GM23248 (cell line): ENCODE data around the gene CDC7. TPM values are rescaled to one million over a fixed set of nuclear protein-coding genes. Genes with fewer than 3 reads are reported as not detected.
"Not testable (repeated sequence)": the region's sequence is repeated elsewhere in the genome, so short reads cannot be mapped to it uniquely, and the experiment has no call there.

Experiments used
- DNase-seq: peaks from one replicate; pipeline ENCODE4 v3.0.0-alpha.2; 2015
- H2AFZ ChIP-seq: fragments of 200-600 bp; sonication (generic); 2 replicates; pipeline ENCODE4 v1.6.1; 2016; ENCODE audit warnings: antibody characterized with exemption
- H3F3A ChIP-seq: fragments of 200-600 bp; sonication (generic); 2 replicates; pipeline ENCODE4 v1.6.1; 2016; ENCODE audit warnings: mild to moderate bottlenecking, antibody characterized with exemption, mixed run types; ENCODE audit not compliant: insufficient read depth
- H3K27ac ChIP-seq: fragments of 200-600 bp; sonication (generic); 2 replicates; pipeline ENCODE4 v1.5.1; 2016; ENCODE audit warnings: mild to moderate bottlenecking
- H3K27me3 ChIP-seq: fragments of 200-600 bp; sonication (generic); replicated peaks from 2 replicates; pipeline ENCODE4 v1.6.1; 2016; ENCODE audit warnings: mild to moderate bottlenecking; ENCODE audit not compliant: insufficient read depth
- H3K36me3 ChIP-seq: fragments of 200-600 bp; sonication (generic); 2 replicates; pipeline ENCODE4 v1.6.1; 2016; ENCODE audit warnings: low read depth, mild to moderate bottlenecking
- H3K4me1 ChIP-seq: fragments of 200-600 bp; sonication (generic); 2 replicates; pipeline ENCODE4 v1.6.1; 2016; ENCODE audit warnings: mild to moderate bottlenecking; ENCODE audit not compliant: insufficient read depth
- H3K4me2 ChIP-seq: fragments of 200-600 bp; sonication (generic); one replicate; pipeline ENCODE4 v1.6.1; 2016; ENCODE audit warnings: mild to moderate bottlenecking; ENCODE audit not compliant: unreplicated experiment
- H3K4me3 ChIP-seq: fragments of 200-600 bp; sonication (generic); 2 replicates; pipeline ENCODE4 v1.5.1; 2016; ENCODE audit warnings: mild to moderate bottlenecking
- H3K79me2 ChIP-seq: fragments of 200-600 bp; sonication (generic); 2 replicates; pipeline ENCODE4 v1.6.1; 2016; ENCODE audit warnings: mild to moderate bottlenecking; ENCODE audit not compliant: insufficient read depth
- H3K9ac ChIP-seq: fragments of 200-600 bp; sonication (generic); 2 replicates; pipeline ENCODE4 v1.6.1; 2016; ENCODE audit warnings: mild to moderate bottlenecking
- H3K9me2 ChIP-seq: fragments of 200-600 bp; sonication (generic); 2 replicates; pipeline ENCODE4 v1.6.1; 2016; ENCODE audit warnings: mixed run types, mild to moderate bottlenecking, moderate library complexity; ENCODE audit not compliant: insufficient read depth
- H3K9me3 ChIP-seq: fragments of 200-600 bp; sonication (generic); one replicate; pipeline ENCODE4 v1.6.1; 2017; ENCODE audit warnings: low read depth
- H4K20me1 ChIP-seq: fragments of 200-600 bp; sonication (generic); 2 replicates; pipeline ENCODE4 v1.6.0; 2016; ENCODE audit not compliant: insufficient read depth
- EZH2 ChIP-seq: fragments of 200-600 bp; sonication (generic); IDR thresholded peaks from 2 replicates; pipeline ENCODE4 v1.6.1; 2018; ENCODE audit warnings: antibody characterized with exemption, mild to moderate bottlenecking; ENCODE audit not compliant: insufficient read depth, poor library complexity, severe bottlenecking
- EZH2phosphoT487 ChIP-seq: fragments of 200-600 bp; sonication (generic); IDR thresholded peaks from 2 replicates; pipeline ENCODE4 v1.6.1; 2018; ENCODE audit warnings: antibody characterized with exemption, moderate library complexity, mild to moderate bottlenecking, low read depth; ENCODE audit not compliant: insufficient read depth
- WGBS, 2 experiments: methylation state at CpG; one replicate each; pipeline ENCODE4 v1.1.6; 2015 to 2017; ENCODE audit warnings: low lambda C conversion rate in 2 of 2, low coverage in 1 of 2; ENCODE audit errors: missing lambda C conversion rate in 2 of 2; 5-methylcytosine and 5-hydroxymethylcytosine counted together
- in situ Hi-C: fragments of 300-500 bp; cut with MboI; formaldehyde crosslinking; loops from 2 replicates; pipeline ENCODE4 v1.15.0; 2020
- polyA plus RNA-seq: library from polyadenylated mRNA; unstranded; fragments of >200 nt; fragmentation: Nextera tagmentation; extraction: Ambion mirVana; gene quantifications from 2 replicates; pipeline ENCODE4 v1.2.1, GENCODE V29; 2016
- total RNA-seq: library from RNA; depleted of rRNA; stranded (reverse); fragments of >200 nt; shearing (Covaris generic); gene quantifications from 2 replicates; pipeline ENCODE4 v1.2.3, GENCODE V29; 2014; rRNA removed

CDC7 gene
- total RNA-seq (3.0 and 3.5 TPM in 2 replicates), polyA plus RNA-seq (3.7 and 4.7 TPM in 2 replicates)

GRCh38 chr1:91500756-91501522, at the start of gene CDC7:
TSS of gene CDC7 (plus strand) at chr1:91500851. CDS start at chr1:91501717, 866 bp downstream.
- DNase-seq, result peak; percentile 94
- peaks cover 13% of the 10 kb centered on the region for H3F3A ChIP-seq
- H3K4me1 ChIP-seq, result peaks cover 17% of the 10 kb centered on the region
- peak within 1 kb of the TSS; percentile 97 for H3K4me2 ChIP-seq
- H3K79me2 ChIP-seq, result peaks cover 36% of the 10 kb centered on the region
- H3K4me3 ChIP-seq, result peak within 1 kb of the TSS; percentile 92
- no peaks in the 10 kb centered on the region for H3K9me3 ChIP-seq
- in situ Hi-C loops, result loop anchor here (10.0 kb wide), 1 partner anchor 794 kb away; the partner anchor contains the start of genes GLMN and RPAP2
- WGBS, 2 experiments, result 0% methylated on average over 65 of the region's 68 CpGs
- peak within 1 kb of the TSS; percentile 82 for H3K9ac ChIP-seq
- no peaks in the 10 kb centered on the region for H4K20me1 ChIP-seq
- no peaks in the 10 kb centered on the region for H3K27me3 ChIP-seq
- peak within 1 kb of the TSS; percentile 97 for H2AFZ ChIP-seq
- H3K27ac ChIP-seq, result peak within 1 kb of the TSS; percentile 80
- no peaks in the 10 kb centered on the region for H3K9me2 ChIP-seq
- TF ChIP-seq EZH2phosphoT487 (no peak), EZH2 (no peak)
- H3K36me3 ChIP-seq, result no peaks in the 10 kb centered on the region

- no peak for DNase-seq
- in situ Hi-C loops, result no loop called here
These were observed 46.5 kb upstream of the CDC7 start for GRCh38 chr1:91454136-91454535.

GRCh38 chr1:91455334-91455733, 45.3 kb upstream of the CDC7 start:
- Histone ChIP-seq H3K79me2 (no peaks in the 10 kb centered on the region), H3K27me3 (no peaks in the 10 kb centered on the region), H3F3A (no peaks in the 10 kb centered on the region), H3K4me3 (no peak overlapping the region), H4K20me1 (no peaks in the 10 kb centered on the region), H3K27ac (no peak overlapping the region), H2AFZ (no peak overlapping the region), H3K9me2 (no peaks in the 10 kb centered on the region), H3K4me2 (no peak overlapping the region), H3K36me3 (no peaks in the 10 kb centered on the region), H3K9ac (no peak overlapping the region), H3K9me3 (no peaks in the 10 kb centered on the region), H3K4me1 (no peaks in the 10 kb centered on the region)
- no peak for DNase-seq
- no peak for TF ChIP-seq EZH2phosphoT487
- in situ Hi-C loops, result no loop called here
- 51 to 64% methylated on average over 3 of the region's 3 CpGs for WGBS, 2 experiments

More at GRCh38 chr1:91454136-91454535, 46.5 kb upstream of the CDC7 start:
- no peaks in the 10 kb centered on the region for H3K9me3 ChIP-seq
- H3K27me3 ChIP-seq, result no peaks in the 10 kb centered on the region
- H4K20me1 ChIP-seq, result no peaks in the 10 kb centered on the region
- H3F3A ChIP-seq, result no peaks in the 10 kb centered on the region
- no peak overlapping the region for H3K4me2 ChIP-seq
- H3K9me2 ChIP-seq, result no peaks in the 10 kb centered on the region
- no peak overlapping the region for H3K4me3 ChIP-seq
- H3K4me1 ChIP-seq, result no peaks in the 10 kb centered on the region
- no peak for TF ChIP-seq EZH2phosphoT487
- TF ChIP-seq EZH2, result no peak
- H3K27ac ChIP-seq, result no peak overlapping the region
- no peak overlapping the region for H3K9ac ChIP-seq
- no peak overlapping the region for H2AFZ ChIP-seq
- H3K36me3 ChIP-seq, result no peaks in the 10 kb centered on the region
- WGBS, 2 experiments, result 19 to 27% methylated on average over 2 of the region's 2 CpGs
- no peaks in the 10 kb centered on the region for H3K79me2 ChIP-seq

- 0% methylated on average over 1 of the region's 1 CpG for WGBS, 2 experiments
- Histone ChIP-seq H3K27me3 (no peaks in the 10 kb centered on the region), H4K20me1 (no peaks in the 10 kb centered on the region), H3K4me1 (no peaks in the 10 kb centered on the region), H3K79me2 (no peaks in the 10 kb centered on the region), H3K9me2 (no peaks in the 10 kb centered on the region), H3K9me3 (no peaks in the 10 kb centered on the region), H3K4me2 (no peak overlapping the region), H3F3A (no peaks in the 10 kb centered on the region), H3K9ac (no peak overlapping the region), H2AFZ (no peak overlapping the region), H3K4me3 (no peak overlapping the region), H3K27ac (no peak overlapping the region), H3K36me3 (no peaks in the 10 kb centered on the region)
- no peak for DNase-seq
- TF ChIP-seq EZH2, result no peak
- TF ChIP-seq EZH2phosphoT487, result no peak
- in situ Hi-C loops, result no loop called here
These were observed 44.8 kb upstream of the CDC7 start for GRCh38 chr1:91455896-91456295.

GRCh38 chr1:91465350-91465749, 35.3 kb upstream of the CDC7 start:
- in situ Hi-C loops, H2AFZ ChIP-seq, H3K27ac ChIP-seq, H3K27me3 ChIP-seq, H3K9me2 ChIP-seq, H4K20me1 ChIP-seq, H3K36me3 ChIP-seq, DNase-seq, H3K4me1 ChIP-seq, H3K9me3 ChIP-seq, H3K79me2 ChIP-seq, H3K4me3 ChIP-seq, H3K4me2 ChIP-seq, H3K9ac ChIP-seq, H3F3A ChIP-seq: not testable (repeated sequence)
- 22 to 25% methylated on average over 2 of the region's 2 CpGs for WGBS, 2 experiments
